ENCODE results near the gene BAIAP2L2.

GRCh38 chr22:38040953-38041759, 69.3 kb downstream of the BAIAP2L2 start:
- TF ChIP-seq CTCF (conservative IDR thresholded peaks at IDR 0.05; ENCODE audit: low read length) (no peak), EZH2phosphoT487 (IDR thresholded peaks at IDR 0.05; ENCODE audit: borderline replicate concordance) (no peak)
